ENCODE measurements around the gene TSSC4.

Gene TSSC4

DNA sequence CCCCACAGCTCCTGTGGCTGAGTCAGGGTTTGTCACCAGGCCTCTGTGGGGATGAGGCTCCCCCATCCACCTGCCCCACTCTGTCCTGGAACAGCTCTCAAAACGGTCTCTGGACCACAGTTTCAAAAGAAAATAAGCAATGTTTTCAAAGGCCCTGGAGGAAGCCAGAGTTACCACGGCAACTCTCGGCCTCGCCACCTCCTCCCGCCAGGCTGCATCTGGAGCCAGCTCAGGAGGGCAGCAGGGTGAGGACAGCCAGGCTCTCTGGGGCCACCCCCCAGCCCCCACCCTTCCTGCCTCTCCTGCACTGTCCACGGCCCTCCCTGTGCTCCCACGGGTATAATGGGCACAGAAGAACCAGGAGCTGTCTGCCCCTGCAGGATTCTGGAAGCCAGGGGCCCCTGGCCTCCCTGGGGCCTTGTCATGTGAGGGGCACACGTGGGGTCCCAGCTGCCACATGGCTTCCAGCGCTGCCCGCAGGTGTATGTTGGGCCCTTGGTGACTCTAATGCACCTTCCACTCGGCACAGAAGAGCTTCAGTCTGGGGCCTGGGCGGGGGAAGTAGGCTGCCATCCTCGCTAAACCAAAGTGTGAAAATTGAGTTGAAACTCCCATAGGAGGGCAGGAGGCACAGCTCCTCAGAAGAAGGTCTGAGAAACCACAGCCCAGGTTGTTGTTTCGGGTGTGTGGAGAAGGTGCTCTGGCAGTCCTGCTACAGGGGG, 13.1 kb upstream of the TSSC4 start:
- DNase-seq = no peak

DNA sequence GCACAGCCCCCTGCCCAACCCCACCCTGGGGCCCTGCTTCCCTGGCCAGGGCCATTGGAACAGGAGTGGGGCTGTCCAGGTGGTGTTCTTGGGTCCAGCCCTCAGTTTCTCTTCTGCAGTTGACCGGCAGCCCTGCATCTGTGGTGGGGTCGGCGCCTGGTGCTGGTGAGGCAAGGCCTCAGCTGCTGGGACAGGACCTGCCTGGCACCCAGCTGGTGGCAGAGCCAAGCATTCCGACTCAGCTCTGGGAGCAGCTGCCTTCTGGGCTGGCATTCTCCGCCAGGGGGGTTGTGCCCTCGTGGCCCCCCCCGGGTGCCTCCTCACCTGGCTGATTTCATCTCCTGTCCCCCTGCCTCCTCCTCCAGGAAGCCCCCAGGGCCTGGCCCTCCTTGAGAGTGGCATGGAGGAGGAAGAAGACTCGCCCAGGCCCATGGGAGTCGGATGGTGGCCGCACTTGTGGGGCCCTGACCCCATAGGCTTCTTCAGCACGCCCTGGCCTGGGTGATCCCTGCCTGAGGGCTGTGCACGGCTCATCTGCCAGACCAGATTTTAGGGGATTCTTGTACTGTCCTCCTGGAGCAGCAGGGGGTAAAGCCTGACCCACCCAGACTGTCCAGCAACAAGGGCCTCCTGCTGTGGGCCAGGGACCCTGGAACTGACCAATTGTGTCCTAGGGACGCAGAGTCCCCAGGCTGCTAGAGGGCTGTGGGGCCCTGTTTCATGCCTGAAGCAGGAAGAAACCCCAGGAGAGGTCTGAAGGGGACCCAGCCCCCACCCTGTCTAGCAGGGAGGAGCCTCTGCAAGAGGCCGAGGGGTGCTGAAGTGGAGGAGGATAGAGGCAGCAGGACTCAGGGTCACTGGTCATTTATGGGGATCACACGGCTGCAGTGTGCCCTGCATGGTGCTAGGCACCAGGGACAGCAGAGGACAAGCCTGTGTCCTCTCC, 11.8 kb upstream of the TSSC4 start:
- DNase-seq = no peak

DNA sequence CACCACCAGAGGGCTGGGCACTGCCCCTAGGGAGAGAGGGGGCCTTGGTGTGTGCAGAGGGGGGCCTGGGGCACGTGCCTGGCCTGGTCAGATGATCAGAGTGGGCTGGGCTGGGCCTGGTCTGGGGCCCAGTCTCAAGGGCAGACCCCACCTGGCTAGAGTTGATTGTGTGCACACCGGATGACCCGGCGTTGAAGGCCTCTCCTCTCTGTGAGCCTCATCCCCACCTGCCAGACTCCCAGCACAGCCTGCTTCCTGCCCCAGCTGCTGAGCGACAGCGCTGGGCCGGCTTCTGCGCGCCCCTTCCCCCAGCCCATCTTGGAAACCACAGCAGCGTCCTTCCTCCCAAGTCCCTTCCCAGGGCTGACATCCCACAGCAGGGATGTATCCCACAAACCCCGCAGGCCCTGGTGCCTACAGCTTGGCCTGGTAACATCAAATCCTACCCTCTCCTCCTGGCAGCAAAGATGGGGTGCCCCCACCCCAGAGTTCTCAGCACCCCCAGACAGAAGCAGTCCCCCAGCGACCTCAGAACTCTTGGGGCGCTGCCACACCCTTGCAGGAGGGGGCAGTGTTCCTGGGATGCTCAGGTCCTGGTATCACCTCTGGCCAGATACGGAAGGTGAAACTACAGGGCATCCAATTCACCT, 11.0 kb upstream of the TSSC4 start:
- DNase-seq = no peak

DNA sequence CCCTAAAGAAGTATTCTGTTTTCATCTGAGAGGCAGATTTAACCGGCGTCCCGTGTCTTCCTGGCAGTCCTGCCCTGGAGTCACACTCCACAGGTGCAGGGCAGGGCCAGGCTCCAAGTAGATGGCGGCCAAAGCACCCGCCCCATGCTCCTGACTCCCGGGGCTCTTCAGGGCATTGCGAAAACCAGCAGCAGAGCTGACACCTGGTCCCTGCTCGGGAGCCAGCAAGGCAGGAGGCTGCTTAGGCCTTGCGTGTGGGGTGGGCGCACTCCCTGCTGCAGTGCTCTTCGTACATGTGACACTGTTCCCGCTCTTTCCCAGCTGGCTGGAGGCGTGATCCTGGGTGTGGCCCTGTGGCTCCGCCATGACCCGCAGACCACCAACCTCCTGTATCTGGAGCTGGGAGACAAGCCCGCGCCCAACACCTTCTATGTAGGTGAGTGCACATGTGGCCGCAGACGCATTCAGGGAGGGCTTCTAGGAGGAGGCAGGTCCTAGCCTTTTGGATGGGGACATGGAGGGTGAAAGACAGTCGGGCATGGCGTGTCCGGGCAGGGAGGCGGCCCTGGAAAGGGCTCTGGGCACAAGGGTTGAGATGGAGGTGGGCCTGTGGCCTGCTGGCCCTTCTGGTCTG, 10.3 kb upstream of the TSSC4 start:
- DNase-seq = no peak

DNA sequence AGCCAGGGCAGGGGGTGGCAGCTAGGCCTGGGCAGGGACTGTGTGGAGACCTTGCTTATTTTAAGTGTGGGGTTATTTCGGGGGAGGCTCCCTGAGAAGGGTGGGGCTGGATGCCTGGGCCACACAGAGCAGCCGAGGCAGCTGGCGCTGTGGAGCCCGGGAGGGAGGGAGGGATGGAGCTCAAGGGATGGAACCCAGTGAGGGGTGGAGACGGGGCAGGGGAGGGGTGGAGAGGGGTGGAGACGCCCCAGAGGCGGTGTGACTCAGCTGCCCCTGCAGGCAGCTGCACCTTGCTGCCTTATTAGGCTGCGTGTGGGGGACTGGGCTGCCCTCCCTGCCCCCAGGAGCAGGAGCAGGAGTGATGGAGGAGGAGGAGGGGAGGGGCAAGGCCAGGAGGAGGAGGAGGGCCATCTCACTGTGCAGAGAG, 9.8 kb upstream of the TSSC4 start:
- DNase-seq = no peak

DNA sequence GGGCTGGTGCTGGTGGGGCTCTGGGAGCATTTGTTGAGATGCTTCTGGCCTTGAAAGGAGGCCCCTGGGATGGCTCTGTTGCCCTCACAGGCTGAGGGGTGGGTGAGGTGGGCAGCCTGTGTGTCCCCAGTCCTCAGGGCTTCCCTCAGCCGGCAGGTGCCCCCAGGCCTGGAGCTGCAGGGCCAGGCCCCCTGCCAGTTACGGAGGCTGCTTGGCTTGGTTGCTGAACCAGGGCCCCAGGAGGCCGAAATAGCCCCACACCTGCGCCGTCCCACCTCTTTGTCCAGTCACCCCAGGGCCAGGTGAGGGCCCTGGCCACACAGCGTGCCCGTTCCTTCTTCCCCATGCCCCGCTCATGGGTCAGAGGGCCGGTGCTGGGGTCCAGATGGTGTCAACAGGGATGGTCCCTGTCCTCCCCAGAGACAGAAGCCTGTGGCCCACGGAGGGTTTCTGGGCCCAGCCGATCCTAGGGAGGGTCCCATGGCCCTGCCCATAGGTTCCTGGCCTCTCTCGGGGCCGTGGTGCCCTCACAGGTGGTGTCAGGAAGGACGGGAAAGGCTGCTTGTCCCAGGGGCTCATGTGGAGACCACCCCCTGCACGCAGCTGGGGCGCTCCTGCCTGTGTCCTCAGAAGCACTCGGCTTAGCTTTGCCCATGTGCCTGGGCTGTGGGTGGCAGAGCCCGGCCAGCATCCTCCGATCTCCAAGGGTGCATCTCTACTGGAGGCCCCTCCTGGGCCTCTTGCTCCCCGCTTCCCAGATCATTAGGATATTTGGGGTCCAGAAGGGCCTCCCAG, 9.2 kb upstream of the TSSC4 start:
- DNase-seq = no peak

DNA sequence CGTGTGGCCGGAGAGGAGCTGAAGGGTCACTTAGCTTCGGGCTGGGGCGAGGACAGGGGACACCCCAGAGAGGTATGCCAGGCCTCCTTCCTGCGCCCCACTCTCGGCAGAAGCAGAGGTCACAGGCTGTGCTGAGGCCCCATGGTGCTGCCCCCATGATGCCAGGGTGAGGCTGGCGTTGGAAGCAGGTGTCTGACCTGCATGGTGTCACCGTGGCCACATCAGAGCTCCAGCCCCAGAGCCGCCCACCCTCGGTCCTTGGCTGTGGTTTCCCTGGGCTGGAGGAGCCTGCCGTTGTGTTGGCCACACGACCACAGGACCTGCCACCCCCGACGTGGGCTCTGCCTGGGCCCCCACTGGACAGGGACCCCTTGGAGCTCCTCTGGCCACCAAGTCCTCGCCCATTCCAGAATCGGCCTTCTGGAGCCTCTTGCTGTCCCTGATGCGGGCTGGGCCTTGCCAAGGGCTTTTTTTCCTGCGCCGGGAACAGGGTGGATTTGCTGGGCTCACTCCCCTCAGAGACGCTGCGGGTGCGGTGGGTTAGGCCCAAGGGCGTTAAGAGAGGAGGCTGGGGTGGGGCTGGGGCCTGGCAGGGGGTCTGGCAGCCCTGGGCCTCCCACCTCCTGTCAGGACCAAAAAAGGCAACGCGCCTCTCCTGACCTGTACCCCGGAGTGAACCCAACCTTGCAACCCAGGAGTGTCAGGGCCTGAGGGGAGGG, 8.2 kb upstream of the TSSC4 start:
- no peak for DNase-seq

DNA sequence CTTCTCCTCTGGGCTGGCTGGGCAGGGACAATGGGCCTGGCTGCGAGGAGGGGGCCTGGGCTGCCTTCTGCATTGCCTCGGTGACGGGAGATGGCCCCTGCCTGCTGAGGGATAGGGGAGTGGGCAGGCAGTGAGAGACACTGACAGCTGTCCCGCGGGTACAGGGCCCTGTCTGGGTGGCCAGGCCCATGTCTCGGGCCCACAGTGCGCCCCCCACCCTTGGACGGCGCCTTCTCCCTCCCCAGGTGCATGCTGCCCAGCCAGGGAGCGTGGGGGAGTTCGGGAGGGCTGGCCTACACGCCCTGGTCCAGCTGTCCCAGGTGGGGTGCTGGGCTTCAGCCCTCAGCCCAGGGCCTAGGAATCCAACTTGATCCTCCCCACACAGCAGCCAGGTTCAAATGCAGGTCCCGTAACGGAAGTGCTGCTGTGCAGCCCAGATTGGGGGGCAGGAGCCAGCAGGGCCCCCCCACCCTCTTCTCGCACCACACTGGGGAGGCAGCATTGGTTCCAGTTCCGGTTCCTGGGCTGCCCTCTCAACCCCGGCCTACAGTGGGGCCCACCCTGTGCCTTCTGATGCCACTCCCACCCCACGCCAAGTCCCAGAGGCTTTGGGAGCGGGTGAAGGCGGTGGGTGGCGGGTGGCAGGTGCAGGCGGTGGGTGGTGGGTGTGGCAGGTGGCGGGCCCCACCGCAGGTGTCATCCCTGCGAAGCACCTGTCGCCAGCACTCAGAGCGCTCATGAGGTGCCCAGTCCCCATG, 7.3 kb upstream of the TSSC4 start:
- no peak for DNase-seq

DNA sequence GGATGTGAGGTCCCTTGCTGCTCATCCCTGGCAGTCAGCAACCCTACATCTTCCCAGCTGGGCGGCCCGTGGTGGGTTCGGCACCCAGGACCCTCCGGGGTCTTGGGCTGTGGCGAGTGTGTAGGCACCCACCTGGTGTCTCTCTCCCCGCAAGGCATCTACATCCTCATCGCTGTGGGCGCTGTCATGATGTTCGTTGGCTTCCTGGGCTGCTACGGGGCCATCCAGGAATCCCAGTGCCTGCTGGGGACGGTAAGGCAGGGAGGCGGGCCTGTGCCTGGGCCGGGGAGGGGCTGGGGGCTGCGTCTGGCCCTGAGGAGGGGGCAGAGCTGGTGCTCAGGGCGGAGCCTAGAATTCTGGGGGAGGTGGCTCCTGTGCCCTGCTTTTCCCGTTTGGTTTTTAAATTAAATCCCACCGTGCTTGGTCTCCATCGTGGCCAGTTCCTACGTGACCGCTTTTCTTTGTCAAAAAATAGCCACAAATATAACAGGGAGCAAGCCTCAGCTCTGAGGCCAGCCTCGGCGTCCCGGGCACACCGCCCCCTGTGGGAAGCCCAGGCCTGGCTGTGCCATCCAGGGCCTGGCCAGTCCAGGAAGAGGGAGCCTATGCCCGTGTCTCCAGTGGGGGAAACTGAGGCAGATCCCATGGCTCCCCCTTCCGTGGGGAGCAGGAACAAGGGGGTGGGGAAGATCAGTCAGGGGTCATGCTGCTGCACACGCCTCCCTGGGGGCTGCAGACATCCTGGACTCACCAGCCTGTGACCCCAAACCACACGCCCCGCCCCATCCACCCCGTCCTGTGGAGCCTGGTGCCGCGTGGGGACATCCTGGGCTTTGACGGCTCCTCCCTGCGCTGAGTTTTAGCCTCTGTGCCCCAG, 6.4 kb upstream of the TSSC4 start:
- DNase-seq = no peak

DNA sequence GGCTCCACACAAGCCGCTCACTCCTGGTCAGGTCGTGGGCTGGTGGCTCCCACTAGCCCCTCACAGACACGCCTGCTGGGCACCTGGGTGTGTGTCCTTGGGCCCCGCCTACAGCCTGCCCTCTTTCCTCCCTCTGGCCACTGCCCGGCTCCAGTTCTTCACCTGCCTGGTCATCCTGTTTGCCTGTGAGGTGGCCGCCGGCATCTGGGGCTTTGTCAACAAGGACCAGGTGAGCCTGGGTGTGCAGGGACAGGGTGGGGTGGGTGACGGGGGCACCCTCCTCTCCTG, 5.8 kb upstream of the TSSC4 start:
- no peak for DNase-seq

DNA sequence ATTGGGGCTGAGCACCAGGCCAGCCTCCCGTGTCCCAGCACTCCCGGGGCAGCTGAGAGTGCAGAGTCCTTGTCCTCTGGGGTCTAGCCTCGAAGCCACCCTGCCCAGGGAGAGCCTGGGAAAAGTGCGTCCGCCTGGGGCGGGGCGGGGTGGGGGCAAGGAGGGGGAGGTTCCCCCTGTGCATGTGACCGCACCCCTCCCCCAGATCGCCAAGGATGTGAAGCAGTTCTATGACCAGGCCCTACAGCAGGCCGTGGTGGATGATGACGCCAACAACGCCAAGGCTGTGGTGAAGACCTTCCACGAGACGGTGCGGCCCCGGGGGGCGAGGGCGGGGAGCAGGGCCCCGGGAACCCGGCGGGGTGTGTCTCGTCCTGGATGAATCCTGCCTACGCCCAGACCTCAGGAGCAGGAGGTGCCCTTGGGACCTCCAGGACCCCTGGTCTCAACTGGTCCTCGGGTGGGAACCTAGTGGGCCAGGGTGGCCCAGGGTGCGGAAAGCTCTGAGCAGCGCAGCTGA, 5.3 kb upstream of the TSSC4 start:
- no peak for DNase-seq

DNA sequence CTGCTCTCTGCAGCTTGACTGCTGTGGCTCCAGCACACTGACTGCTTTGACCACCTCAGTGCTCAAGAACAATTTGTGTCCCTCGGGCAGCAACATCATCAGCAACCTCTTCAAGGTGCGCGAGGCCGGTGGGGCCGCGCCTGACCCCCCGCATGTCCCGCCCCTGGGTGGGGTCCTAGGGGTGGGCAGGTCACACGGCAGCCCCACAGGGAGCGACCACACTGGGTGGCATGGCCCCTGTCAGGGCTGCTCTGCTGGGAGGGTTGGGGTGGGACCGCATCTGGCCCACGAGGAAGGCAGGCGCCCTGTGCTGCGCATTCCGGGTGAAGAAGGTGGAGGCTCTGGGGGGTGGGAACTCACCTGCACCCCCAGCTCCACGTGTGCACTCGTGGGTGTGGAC, 4.7 kb upstream of the TSSC4 start:
- DNase-seq = no peak

DNA sequence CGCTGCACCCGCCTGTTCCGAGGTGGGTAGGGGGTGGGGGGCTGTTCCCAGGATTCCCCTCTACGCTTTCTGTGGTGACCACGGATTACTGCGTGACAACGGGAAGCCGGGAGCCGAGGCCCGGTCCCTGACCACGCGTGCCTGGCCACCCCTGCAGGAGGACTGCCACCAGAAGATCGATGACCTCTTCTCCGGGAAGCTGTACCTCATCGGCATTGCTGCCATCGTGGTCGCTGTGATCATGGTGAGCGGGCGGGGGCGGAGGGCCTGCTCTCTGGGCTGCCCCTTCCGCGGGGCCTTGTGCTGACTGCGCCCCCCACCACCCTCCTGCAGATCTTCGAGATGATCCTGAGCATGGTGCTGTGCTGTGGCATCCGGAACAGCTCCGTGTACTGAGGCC, 4.1 kb upstream of the TSSC4 start:
- no peak for DNase-seq

DNA sequence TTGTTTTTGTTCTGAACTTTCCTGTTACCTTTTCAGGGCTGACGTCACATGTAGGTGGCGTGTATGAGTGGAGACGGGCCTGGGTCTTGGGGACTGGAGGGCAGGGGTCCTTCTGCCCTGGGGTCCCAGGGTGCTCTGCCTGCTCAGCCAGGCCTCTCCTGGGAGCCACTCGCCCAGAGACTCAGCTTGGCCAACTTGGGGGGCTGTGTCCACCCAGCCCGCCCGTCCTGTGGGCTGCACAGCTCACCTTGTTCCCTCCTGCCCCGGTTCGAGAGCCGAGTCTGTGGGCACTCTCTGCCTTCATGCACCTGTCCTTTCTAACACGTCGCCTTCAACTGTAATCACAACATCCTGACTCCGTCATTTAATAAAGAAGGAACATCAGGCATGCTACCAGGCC, 3.5 kb upstream of the TSSC4 start:
- no peak for DNase-seq

DNA sequence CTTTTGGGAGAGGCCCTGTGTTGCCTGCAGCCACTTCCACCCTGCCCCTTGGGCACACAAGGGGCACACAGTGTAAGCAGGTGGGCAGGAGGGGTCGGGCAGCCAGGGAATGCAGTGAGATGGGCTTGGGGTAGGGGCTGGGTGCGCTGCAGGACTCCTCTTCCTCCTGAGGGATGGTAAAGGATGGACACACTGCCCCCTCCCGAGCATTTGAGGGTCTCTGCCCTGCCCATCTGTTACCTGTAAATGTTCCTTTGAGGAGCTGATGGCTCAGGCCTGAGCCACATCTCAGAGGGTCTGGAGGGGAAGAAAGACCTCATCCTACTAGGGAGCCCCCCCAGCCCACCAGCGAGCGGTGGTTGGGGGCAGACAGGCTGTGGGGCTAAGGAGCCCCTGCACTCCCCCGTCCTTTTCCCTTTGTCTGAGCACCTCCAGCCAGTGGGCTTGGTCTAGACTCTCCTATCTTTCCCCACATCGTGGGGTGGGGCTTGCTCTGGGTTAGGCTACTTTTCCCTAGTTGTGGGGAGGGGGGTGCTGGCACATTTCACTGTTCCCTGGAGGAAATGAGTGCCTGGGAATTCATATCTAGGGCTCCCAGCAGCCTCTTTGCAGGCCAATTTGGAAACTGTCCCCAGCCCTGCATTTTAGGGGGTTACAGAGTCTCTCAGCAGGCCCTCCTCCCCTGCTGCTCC, 1.7 kb upstream of the TSSC4 start:
- no peak for DNase-seq

DNA sequence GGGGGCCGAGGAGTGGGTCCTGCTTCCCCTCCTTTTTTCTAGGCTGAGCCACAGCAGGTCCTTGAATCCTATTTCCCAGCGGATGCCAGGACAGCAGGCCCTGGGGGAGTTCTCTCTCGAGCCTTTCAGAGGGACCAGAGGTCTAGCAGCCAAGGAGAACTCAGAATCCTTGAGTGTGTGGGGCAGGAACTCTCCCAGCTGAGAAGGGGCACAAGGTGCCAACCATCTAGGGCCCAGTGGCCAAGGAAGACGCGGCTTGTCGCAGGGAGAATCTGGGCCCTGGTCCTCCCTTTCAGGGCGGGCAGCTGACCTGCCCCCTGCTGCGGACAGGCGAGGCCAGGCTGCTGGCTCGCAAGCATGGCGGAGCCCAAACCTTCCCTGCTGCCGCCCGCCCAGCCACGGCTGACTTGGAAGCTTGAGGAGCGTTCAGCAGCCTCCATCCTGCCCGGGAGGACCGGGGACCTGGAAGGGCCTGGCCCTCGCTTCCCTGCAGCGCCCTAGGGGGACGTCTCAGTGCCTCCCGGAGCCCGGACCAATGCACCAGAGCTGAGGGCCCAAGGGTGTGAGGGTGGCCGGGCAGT, 972 bp upstream of the TSSC4 start:
- no peak for DNase-seq

DNA sequence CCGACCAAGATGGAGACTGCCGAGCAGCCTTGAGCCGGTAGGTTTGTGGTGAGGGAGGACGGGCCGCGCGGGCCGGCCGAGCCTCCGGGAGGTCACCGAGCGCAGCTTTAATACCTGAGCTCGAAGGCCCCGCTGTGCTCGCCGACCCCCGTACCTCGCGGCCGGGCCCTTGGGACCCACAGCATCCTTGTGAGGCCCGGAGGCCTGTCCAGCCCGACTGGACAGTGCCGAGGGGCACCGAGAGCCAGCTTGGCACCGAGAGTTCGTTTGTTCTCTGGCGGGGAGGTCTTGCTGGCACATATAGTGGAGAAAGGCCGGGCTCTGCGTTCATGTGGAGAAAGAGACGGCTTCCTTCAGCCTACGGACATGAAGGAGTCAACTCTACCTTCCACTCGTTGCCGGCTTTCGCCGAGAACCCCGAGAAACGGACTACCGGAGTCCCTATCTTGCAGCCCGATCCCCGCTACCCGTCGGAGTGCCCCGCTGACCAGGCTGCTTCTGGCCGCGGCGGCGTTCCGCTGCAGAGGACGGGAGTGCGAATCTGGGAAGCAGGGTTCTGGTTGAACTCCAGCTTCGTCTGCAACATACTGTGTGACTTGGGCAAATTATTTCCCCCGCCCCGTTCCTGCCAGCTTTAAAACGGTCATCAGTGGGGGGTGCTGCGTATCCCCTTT, 349 bp downstream of the TSSC4 start:
- DNase-seq = no peak

DNA sequence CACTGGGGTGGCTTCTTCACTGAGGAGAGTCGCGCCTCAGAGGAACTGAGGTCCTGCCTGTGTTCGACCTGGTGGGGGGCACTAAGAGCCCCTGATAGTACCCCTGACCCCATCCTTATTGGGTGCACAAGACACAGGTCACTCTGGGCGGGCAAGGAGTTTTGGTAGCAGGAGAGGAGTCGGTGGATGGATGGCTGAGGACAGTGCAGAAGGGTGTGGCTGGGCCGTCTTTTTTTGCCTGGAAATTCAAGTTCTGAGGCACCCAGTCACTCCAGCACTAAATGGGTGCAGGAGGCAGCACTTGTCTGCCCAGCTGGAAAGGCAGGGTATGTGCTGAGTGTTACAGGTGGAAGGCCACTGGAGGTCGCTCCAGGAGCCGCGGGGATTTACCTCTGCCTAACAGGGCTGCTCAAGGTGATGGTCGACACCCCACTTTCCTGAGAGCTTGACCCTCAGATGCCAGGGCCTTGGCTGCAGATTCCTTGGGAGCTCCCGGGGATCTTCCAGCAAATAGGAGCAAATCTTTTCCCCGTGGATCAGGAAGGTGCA, 960 bp downstream of the TSSC4 start:
- no peak for DNase-seq

All from NCI-H446 treated with DMSO at 0.1 percent for 48 hours (cell line).